Skin of body (tissue), 2 donors: ENCODE results near the gene LTB. TPM values are rescaled to one million over a fixed set of nuclear protein-coding genes. Genes with fewer than 3 reads are reported as not detected.
A peak's percentile ranks its signal among the peaks of the same experiment; 100 is the strongest.
"Not testable (repeated sequence)": the region's sequence is repeated elsewhere in the genome, so short reads cannot be mapped to it uniquely, and the experiment has no call there.

Experiments
- DNase-seq: peaks from one replicate; lab custom pipeline; 2025; lab: John Stamatoyannopoulos, UW
- total RNA-seq: library from RNA; depleted of rRNA; stranded (reverse); fragments of >200 nt; gene quantifications from one replicate; pipeline ENCODE4 v1.2.3, GENCODE V29; 2014

Gene LTB
- total RNA-seq, 1 donor from 2014 or later = 1.6 TPM

DNA sequence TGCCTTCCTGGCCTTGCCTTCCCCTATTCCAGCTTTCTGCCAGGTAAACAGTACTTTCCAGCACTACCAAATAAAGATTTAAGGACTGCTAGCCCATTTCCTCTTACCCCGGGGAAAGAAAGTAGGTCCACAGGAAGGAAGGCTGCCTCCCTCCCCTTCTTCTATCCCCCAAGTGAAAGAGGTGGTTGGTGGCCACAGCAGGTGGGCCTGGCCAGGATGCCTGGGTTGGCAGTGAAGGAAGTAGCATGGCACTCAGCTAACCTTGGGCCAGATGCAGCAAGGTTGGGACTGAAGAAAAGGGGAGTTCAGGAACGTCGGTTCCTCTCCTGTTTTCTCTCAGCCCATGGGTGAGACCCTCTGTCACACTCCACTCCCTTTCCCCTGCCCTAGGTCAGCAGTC lies 25.9 kb downstream of the LTB start:
- no peak for DNase-seq

DNA sequence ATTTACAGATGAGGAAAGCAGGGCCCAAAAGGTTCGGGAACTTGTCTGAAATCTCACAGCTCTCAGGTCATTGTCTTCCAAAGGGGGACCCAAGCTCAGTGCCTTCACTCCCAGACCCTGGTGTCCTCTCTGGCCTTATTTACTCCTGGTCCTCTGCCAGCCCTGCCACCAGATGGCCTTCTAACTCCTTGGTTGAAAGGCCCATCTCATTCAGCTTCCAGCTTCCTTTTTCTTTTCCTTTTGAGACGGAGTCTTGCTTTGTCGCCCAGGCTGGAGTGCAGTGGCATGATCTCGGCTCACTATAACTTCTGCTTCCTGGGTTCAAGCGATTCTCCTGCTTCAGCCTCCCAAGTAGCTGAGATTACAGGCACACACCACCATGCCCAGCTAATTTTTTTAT lies 30.9 kb downstream of the LTB start:
- DNase-seq = not testable (repeated sequence)

DNA sequence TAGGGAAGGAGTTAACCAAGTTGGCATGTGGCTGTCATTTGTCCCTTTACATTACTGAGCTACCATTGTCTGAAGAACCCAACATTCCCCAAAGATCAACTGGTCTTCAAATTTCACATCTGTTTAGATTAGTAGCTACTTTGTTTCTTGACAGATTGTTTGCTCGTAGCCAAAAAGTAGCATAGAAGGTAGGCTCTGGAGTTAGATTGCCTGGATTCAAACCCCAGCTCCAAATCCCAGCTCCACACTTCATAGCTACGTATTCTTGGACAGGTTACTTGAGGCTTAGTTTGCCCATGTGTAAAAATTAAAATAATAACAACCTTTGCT lies 33.7 kb downstream of the LTB start:
- DNase-seq = no peak

DNA sequence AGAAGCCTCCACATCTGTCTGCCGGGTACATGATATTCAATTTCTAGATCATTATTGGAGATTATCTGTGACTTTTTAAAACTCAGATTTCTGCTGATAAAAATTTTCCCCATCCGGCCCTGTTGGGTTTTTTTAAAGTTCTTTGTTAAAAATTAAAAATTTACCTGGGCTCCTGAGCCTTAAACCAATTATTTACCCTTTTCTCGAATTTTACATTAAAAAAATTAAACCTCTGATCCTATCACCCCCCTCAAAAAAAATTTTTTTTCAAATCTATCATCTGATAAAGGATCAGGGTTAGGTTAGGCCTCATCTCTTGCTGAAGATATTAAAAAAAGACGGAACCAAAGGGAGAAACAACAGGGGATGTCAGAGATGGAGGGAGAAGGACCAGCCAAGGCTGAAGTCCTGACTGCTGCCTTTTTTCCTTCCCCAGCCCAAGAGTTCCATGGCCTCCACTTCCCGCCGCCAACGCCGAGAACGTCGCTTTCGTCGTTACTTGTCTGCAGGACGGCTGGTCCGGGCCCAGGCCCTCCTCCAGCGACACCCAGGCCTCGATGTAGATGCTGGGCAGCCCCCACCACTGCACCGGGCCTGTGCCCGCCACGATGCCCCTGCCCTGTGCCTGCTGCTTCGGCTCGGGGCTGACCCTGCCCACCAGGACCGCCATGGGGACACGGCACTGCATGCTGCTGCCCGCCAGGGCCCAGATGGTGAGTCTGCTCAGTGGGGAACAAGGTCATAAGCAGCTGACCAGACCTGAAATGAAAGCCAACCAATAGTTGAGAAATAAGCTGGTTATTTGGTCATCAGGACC lies 34.3 kb downstream of the LTB start:
- DNase-seq = no peak

DNA sequence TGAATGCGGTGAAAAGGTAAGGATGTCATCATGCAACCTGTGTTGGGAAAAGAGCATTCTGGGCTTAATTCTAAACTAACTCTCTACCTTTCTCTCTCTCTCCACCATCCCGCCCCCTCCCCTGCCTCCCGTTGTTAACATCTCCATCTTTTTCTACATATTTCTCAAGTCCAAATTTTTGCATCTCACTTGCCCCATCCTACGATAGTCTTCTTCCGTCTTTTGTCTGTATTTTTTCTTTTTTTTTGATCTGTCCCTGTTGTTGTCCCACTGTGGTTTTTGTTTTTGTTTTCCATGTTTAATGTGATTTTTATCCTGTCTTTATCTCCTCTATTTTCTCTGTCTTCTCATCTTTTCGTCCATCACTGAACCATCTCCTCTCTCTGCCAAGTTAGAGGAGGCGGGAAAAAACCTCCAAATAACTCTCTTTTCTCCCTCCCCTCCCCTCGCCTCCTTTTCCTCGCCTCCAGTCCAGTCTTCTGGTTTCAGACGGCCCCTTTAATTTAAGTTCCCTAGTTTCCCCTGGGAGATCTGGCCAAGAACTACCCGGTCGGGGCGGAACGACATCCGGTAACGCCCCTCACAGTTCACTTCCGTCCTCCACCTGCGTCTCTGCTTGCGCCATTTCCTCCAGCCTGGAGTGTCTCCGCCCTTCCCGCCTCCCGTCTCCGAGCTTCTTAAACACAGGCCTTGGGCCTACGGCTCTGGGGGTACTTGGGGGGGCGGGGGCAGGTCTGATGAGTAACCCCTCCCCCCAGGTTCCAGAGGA lies 35.1 kb downstream of the LTB start, which contains the start of gene NFKBIL1:
Gene NFKBIL1 (plus strand): TSS at position 651 of the 769 bp plus-strand sequence. CDS start 87 bp downstream, at position 738.
- peak; percentile 98 for DNase-seq

DNA sequence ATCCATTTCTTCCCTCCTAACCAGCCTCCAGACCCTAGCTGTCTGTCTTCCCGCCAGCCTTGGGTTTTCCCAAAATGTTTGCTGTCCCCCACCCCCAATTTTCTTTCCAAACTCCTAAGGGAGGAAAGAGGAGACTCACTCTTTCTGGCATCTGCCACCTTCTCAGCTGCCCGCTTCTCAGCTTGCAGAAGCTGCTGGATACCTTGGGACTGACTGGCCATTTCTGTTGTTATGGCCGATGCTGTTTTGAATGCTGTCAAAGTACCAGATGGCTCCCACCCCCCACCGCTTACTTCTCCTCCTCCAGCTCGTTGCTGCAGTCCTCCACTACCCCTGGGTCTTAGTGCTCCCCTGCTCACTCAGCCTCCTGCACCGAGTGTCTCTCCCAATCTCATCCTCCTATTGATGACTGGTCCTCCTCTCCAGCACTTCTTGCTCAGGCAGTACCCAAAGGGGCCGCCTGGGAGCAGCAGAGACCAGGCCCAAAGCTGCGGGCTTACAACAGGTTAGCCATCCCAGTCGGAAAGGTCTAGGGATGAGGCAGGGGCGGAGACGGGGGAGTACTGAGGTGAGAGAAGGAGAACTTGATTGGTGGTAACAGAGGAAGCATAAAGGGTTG lies 35.8 kb downstream of the LTB start, which contains the start of gene ATP6V1G2:
Gene ATP6V1G2 (minus strand): TSS at position 270 of the 619 bp plus-strand sequence. CDS start 49 bp downstream, at position 221.
- DNase-seq = peak; percentile 89

DNA sequence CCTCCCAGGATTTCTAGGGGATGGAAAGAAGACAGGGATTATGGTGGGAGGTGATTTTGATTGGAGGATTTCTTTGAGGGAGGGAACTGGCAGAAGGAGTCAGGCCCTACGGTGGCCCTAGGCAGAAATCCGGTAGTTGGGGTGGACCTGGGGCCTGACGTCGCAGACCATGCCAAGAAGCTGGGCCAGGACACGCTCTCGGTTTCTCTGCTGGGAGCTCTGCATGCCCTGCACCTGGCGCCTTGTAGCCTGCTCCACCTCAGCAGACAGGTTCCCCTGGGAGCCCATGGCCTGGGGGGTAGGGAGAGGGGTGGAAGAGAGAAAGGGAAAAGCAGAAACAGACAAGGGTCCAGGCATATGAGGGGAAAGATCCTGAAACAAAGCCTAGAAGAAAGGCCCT lies 36.9 kb downstream of the LTB start:
- DNase-seq = no peak

DNA sequence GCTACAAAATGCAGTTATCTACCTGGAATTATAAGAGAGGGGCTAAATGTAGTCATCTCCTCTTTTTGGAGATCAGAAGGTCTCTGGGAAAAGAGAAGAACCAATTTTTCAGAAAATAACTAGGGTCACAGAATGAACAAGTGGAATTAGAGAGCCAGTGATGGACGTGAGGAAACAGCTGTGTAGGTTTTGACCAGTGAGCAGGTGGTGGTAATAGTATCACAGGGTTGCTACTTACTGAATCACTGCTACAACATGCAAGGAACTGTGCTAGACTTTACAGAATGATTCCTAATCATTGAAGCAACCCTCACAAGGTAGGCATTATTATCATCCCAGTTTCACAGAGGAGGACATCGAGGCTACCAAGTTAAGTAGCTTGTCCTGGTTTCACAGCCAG lies 37.5 kb downstream of the LTB start:
- DNase-seq = no peak

DNA sequence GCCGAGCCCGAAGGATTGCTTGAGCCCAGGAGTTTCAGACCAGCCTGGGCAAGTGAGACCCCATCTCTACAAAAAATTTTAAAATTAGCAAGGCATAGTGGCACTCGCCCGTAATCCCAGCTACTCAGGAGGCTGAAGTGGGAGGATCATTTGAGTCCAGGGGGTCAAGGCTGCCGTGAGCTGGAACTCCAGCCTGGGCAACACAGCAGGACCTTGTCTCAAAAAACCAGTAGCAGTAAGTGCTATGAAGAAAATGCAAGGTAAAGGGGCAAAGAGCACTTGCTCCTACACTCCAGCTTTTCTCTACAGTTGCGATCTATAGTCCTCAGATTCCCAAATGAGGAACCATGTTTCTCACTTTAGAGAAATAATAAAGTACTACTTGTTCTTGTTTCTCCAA lies 38.6 kb downstream of the LTB start:
- DNase-seq = no peak

DNA sequence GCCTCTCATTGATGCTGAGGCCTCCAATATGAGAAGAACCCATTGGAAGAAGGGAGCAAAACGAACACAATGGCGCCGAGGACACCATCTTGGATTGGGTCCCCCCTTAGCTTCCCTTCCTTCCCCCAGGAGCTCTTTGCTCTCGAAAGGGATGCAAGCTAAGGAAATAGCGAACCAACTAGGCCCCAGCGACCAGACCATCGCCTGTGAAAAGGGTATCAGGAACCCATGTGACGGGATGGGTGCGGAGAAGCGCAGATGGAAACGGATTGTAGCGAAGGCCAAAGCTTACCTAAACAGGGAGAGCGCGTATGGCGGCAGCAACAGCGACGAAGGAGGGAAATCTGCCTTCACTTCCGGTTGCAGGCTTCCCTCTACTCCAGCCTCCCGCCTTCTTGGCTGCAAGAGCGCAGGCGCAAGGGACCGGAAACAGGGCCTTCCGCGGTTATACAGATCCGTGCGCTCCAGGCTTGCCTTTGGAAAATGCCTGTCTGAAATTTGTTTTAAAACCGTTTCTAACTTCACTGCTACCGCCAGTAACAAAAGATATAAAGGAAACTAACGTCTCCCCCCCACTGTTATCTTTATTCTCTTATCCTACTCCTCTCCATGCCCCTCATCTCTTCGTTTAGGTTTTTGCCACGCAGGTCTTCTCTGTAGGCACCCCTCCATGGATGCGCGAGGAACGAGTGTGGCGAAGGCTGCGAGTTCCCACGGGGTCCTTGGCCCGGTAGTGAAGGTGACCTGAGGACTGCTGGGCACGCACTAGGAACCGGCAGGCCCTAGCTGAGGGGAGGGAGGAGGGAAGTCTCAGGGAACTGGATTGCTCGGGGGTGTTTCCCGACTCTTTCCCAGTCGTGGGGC lies 40.3 kb downstream of the LTB start, which contains the start of gene DDX39B:
Gene DDX39B (minus strand): TSS at position 346 of the 864 bp plus-strand sequence. CDS start 1,471 bp downstream, outside the sequence.
- DNase-seq = peak; percentile 98

DNA sequence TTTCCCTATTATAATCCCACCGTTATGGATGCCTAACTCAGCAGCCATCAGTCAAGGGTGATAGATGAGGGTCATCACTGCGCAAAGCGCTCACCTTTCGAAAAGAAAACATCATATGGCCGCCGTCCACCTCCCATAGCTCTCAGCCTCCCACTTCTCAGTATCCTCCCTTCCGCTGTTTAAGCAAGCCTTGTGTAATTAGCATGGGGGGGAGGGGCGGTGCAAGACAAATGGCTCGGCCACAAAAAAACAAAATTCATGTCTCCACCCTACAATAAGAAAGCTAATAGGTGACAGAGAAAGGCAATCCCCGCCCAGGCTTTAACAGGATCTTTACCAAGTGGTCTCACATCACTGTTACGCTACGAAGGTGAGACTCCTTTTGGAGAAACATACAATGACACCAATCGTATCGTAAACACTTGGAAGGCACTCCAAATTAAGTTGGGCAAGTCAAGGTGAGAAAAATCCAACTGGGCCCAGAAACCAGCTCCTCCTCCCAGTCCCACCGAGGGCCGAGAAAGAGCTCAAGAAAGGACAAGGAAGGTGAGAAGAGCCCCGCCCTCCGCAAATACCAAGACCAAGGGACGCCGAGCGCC lies 41.1 kb downstream of the LTB start:
- peak; percentile 69 for DNase-seq

DNA sequence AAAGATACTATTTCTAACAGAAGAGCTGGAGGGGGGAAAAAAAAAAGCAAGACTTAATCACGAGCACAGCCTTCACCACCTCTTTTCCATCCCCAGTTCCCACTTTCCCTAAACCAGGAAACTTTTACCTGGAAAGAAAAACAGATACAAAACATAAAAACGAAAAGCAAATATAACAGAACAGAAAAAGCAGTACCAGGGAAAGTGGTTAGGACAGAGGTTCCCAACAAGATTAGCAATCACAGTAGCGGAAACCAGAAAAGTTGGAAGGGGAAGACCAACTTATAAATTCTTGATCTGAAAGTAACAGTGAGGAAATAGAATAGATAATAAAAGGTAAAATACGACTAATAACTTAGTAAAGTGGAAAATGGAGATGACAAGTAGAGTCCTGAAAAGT lies 41.6 kb downstream of the LTB start:
- no peak for DNase-seq

DNA sequence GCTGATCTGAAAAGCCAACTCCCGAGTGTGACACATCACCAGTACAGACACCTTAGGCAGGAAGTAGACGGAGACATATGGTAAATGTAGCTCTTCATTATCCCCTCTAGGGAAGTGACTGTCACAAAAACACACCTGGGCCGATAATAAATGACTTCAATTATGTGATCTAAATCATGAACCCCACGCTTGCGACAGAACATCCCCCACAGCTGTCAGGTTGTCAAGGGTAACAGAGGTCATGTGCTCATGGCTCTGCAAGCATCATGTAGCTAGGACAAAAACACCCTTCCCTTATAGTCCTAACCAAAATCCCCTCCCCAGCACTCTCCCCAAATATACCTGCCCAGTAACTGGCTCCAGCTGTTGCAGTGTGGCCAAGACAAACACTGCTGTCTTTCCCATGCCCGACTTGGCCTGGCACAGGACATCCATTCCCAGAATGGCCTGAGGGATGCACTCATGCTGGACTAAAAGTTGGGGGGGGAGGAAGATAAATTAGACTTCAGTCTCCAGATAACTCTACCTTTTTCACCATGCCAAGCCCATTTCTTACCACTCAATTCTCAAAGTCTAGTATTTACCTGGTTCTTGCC lies 43.3 kb downstream of the LTB start:
- DNase-seq = no peak

DNA sequence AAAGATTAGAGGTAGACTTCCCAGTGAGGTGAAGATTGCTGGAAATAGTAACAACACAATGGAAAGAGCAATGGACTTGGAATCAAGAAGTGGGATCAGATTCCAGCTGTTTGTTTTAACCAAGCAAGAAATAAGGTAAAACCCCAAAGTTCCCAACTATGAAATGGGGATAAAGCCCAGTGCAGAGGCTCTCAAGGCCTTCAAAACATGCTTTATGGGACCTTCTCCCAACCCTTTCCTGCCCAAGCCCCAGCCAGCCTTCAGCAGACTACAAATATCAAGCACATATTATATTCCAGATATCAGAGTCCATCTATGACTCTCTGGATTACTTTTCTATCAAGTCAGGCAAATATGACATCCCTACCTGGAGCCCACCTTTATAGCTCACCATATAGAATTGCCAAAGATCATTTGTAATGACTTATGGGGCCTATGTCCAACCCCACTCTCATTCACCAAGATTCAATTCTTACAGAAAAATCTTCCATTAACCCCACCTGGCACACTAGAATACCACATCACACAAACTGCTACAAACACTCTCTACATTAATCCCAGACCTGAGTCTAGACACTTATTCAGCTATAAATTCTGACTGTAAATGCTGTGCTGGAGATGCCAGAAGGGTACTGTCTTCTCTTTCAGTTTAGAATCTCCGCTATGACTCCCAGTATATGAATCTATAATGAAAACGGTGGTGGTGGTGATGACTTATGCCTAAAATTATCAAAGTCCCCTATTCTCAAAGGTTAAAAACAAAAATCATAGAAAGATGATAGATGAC lies 46.5 kb downstream of the LTB start:
- DNase-seq = no peak

DNA sequence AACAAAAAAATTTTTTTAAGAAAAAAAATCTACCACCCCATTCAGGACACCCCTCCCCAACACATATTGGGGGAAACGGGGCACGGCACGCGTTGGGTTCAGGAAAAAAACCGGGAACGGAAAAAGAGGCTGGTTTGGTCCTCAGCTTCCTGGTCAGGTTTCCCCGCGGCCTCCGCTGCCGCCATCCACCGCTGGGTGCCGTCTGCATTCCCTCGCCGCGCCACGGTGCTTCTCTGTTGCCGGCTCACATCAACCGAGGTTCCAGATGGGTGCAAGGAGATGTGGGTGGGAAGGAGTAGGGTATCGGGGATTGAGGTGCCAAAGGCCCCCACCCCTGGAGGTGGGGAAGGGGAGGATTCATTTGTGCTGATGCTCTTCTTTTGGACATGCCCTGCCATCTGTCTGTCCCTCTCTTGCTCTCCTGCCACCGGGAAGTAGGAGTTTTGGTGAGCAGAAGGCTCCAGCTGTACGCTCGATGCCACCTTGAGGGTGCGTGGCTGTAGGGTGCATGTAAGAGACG lies 47.6 kb downstream of the LTB start:
- DNase-seq = no peak

DNA sequence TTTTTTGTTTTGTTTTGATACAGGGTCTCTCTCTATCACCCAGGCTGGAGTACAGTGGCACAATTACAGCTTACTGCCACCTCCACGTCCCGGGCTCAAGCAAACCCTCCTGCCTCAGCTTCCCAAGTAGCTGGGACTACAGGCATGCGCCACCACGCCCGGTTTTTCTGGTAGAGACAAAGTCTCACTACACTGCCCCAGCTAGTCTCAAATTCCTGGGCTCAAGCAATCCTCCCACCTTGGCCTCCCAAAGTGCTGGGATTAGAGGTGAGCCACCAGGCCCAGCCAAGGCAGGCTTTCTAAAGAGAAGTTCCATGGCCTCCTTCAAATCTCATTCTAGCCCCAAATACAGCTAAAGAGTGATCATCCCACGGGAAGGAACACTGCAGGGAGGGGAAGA lies 48.2 kb downstream of the LTB start:
- DNase-seq = no peak

DNA sequence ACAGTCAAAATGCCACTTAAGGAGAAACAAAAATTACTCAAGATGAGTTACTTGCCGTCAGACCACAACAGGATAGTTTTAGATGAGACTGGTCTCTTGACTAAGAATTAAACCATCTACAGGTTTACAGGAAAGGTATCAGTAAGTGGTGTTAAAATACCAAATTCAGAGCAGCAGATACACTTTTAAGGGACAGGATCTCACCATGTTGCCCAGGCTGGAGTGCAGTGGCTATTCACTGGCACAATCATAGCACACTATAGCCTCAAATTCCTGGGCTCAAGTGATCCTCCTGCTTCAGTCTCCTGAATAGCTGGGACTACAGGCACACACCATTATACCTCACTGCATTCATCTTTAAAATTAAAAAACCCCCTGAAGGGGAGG lies 48.8 kb downstream of the LTB start:
- DNase-seq = no peak

DNA sequence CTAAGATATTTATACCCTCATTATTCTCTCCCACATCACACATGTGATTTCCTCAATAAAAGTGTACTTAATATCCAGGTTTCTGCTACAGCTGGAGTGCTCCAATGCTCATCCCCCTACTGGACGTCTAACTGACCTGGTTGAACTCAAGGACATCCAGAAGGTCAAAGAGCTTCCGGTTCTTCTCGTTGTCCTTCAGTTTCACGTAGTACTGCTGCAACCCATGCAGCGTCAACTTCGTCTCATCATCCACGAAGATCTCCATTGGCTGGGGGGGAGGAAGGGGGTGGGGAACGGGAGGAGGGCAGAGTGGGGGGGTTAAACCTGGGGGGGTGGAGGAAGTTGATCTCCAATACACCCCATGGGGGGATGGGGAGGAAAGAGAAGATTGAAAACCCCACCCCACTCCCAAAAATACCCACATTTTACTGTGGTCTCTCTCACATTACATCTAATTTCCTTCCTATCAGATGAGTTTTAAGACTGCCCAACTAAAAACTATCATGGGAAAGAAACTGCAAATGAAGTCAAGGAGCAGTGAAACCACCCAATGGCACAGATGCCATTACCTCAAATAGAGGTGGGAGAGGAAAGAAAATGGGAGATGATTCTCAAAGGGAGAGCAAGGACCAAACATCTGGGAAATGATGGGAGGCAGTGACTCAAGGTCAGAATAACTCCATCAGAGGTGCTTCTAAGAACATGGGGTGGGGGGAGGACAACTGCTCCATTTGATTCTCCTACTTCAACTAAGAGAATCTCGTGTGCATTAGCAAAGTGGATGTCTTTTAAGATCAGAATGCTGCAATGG lies 49.4 kb downstream of the LTB start:
- DNase-seq = no peak
